ENCODE data around the gene TSC22D2. TPM values are rescaled to one million over a fixed set of nuclear protein-coding genes. Genes with fewer than 3 reads are reported as not detected.

The TSC22D2 gene
- total and polyA plus RNA-seq, 2 of the 4 experiments (the other 2 are of a cell fraction) = 12.2 to 20.5 TPM

DNA sequence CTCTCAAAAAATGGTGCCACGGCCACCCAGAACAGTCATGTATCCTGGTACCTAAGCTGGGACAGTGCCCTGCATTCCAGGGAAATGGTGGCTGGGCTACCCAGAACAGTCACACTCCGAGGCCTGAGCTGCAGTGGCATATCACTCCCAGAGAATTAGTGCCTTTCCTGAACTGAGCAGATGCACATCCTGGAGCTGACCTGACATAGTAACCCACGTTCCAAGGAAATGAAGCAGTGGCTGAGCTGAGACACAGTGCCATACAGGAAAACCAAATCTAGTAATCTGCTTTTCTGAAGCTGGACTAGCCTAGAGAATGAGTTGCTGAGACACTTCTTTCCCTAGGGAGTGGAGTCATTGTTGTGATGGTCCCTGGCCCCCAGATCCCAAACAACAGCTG lies 96.4 kb downstream of the TSC22D2 start:
- CTCF ChIA-PET = interaction anchor here (0.9 kb wide), 1 partner anchor 9 kb away, joined by 3 read pairs; no protein-coding TSS in a partner anchor
- no peak overlapping the region for H3K23ac ChIP-seq (ENCODE audit: low read depth, low read length)
- no peak overlapping the region for H3K56ac ChIP-seq (ENCODE audit: extremely low read depth, insufficient read depth, low read length)
- no peak overlapping the region for H2BK5ac ChIP-seq (ENCODE audit: low read depth, low read length, poor library complexity, severe bottlenecking)
- no peak for TF ChIP-seq RAD21 (IDR thresholded peaks at IDR 0.05; ENCODE audit: low read length)
- TF ChIP-seq FOS (IDR thresholded peaks at IDR 0.05; ENCODE audit: low read depth, low read length) = no peak
- TF ChIP-seq CEBPB (IDR thresholded peaks at IDR 0.05; ENCODE audit: low read depth, low read length) = no peak
- no peak for TF ChIP-seq CHD1 (IDR thresholded peaks at IDR 0.05; ENCODE audit: low read depth, low read length)
- TF ChIP-seq RFX5 (IDR thresholded peaks at IDR 0.05; ENCODE audit: low read depth, low read length) = no peak
- no peak for TF ChIP-seq RCOR1 (IDR thresholded peaks at IDR 0.05; ENCODE audit: insufficient replicate concordance, low read length)
- TF ChIP-seq BHLHE40 (IDR thresholded peaks at IDR 0.05; ENCODE audit: low read depth, low read length) = no peak
- TF ChIP-seq, protein P1, sequence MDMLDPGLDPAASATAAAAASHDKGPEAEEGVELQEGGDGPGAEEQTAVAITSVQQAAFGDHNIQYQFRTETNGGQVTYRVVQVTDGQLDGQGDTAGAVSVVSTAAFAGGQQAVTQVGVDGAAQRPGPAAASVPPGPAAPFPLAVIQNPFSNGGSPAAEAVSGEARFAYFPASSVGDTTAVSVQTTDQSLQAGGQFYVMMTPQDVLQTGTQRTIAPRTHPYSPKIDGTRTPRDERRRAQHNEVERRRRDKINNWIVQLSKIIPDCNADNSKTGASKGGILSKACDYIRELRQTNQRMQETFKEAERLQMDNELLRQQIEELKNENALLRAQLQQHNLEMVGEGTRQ (IDR thresholded peaks at IDR 0.05; ENCODE audit: low read depth, low read length) = no peak
- no peak for TF ChIP-seq MXI1 (IDR thresholded peaks at IDR 0.05; ENCODE audit: borderline replicate concordance, low read depth, low read length)
- no peak for TF ChIP-seq MAFK (IDR thresholded peaks at IDR 0.05; ENCODE audit: low read depth, low read length)
- TF ChIP-seq NFE2L2 (IDR thresholded peaks at IDR 0.05; ENCODE audit: low read depth, low read length) = no peak
- no peak for TF ChIP-seq MAZ (IDR thresholded peaks at IDR 0.05; ENCODE audit: borderline replicate concordance, low read depth, low read length)
- TF ChIP-seq SMC3 (IDR thresholded peaks at IDR 0.05; ENCODE audit: low read depth, low read length) = no peak
- TF ChIP-seq, protein P2, sequence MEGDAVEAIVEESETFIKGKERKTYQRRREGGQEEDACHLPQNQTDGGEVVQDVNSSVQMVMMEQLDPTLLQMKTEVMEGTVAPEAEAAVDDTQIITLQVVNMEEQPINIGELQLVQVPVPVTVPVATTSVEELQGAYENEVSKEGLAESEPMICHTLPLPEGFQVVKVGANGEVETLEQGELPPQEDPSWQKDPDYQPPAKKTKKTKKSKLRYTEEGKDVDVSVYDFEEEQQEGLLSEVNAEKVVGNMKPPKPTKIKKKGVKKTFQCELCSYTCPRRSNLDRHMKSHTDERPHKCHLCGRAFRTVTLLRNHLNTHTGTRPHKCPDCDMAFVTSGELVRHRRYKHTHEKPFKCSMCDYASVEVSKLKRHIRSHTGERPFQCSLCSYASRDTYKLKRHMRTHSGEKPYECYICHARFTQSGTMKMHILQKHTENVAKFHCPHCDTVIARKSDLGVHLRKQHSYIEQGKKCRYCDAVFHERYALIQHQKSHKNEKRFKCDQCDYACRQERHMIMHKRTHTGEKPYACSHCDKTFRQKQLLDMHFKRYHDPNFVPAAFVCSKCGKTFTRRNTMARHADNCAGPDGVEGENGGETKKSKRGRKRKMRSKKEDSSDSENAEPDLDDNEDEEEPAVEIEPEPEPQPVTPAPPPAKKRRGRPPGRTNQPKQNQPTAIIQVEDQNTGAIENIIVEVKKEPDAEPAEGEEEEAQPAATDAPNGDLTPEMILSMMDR (conservative IDR thresholded peaks at IDR 0.05; ENCODE audit: low read depth, low read length) = no peak
- TF ChIP-seq, protein P3, sequence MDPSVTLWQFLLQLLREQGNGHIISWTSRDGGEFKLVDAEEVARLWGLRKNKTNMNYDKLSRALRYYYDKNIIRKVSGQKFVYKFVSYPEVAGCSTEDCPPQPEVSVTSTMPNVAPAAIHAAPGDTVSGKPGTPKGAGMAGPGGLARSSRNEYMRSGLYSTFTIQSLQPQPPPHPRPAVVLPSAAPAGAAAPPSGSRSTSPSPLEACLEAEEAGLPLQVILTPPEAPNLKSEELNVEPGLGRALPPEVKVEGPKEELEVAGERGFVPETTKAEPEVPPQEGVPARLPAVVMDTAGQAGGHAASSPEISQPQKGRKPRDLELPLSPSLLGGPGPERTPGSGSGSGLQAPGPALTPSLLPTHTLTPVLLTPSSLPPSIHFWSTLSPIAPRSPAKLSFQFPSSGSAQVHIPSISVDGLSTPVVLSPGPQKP (IDR thresholded peaks at IDR 0.05; ENCODE audit: borderline replicate concordance, low read depth, low read length) = no peak
- H2AK9ac ChIP-seq (replicated peaks; ENCODE audit: low read depth, low read length, poor library complexity) = no peak overlapping the region
- no peak overlapping the region for H3K14ac ChIP-seq (replicated peaks; ENCODE audit: low read depth, low read length)
- DNase-seq = no peak
- peaks cover 6% of the 10 kb centered on the region; the same call in 1 of the 2 replicates for H3K9me3 ChIP-seq (ENCODE audit: control insufficient read depth, insufficient read depth, low read length)
- dilution Hi-C loops (cut with HindIII; ENCODE audit: low sequenced_read_pairs, unreplicated experiment) (no loop called here), intact Hi-C loops (cut with micrococcal nuclease) (no loop called here), in situ Hi-C loops (cut with MboI; ENCODE audit: low sequenced_read_pairs) (loop anchor here (10.0 kb wide), 1 partner anchor 570 kb away; no protein-coding TSS in a partner anchor)
- H3K18ac ChIP-seq (ENCODE audit: low read depth, low read length) = no peak overlapping the region
- H3K79me1 ChIP-seq (ENCODE audit: low read depth in 1 of 2, low read length in 2 of 2) = no peaks in the 10 kb centered on the region
- H4K8ac ChIP-seq (ENCODE audit: low read depth in 2 of 2, low read length in 2 of 2) = no peak overlapping the region
- POLR2A ChIA-PET (ENCODE audit: unreplicated experiment) = no interaction called here
- H3K27ac ChIP-seq (ENCODE audit: insufficient read depth, low read length) = no peak overlapping the region
- H4K91ac ChIP-seq (ENCODE audit: insufficient read depth, low read depth, low read length) = no peak overlapping the region
- no peak overlapping the region for H3K4ac ChIP-seq (ENCODE audit: low read depth, low read length)
- peak overlapping the region; percentile 23 for H2AFZ ChIP-seq (replicated peaks; ENCODE audit: low read length, poor library complexity)
- H3K4me2 ChIP-seq (ENCODE audit: low read depth, low read length) = no peak overlapping the region
- WGBS, 2 experiments (ENCODE audit: extremely low coverage in 2 of 2, insufficient read length in 1 of 2) = 80% methylated on average over 1 of the region's 3 CpGs; no CpG with 5 or more reads in 1 of the 2 experiments
- H3K36me3 ChIP-seq (ENCODE audit: control insufficient read depth, insufficient read depth, low read length) = no peaks in the 10 kb centered on the region
- no peak overlapping the region for H3K9ac ChIP-seq (ENCODE audit: low read depth, low read length)
- ATAC-seq (ENCODE audit: low read depth) = no peak
- H3K9me1 ChIP-seq (ENCODE audit: insufficient read depth, low read length) = no peaks in the 10 kb centered on the region
- no peak overlapping the region for H2BK15ac ChIP-seq (ENCODE audit: low read depth, low read length)
- H3K4me3 ChIP-seq (ENCODE audit: insufficient read depth, low read depth, low read length) = no peak overlapping the region
- no peak overlapping the region for H2BK20ac ChIP-seq (ENCODE audit: low read depth, low read length)
- no TSS peak for BruUV-seq (replicated peaks)
- H3K4me1 ChIP-seq (ENCODE audit: control insufficient read depth, insufficient read depth, low read length) = no peaks in the 10 kb centered on the region
- H2AK5ac ChIP-seq (ENCODE audit: low read depth, low read length) = no peak overlapping the region
- no peaks in the 10 kb centered on the region for H4K20me1 ChIP-seq (ENCODE audit: insufficient read depth, low read length)
- peaks cover 4% of the 10 kb centered on the region; the same call in 1 of the 2 replicates for H3K27me3 ChIP-seq (ENCODE audit: control insufficient read depth, insufficient read depth, low read length)
- no peak overlapping the region for H4K5ac ChIP-seq (ENCODE audit: low read depth, low read length)
- H2BK120ac ChIP-seq (ENCODE audit: low read depth, low read length) = no peak overlapping the region
